B cell (primary cell): ENCODE results near the gene SEC14L1. TPM values are rescaled to one million over a fixed set of nuclear protein-coding genes. Genes with fewer than 3 reads are reported as not detected.

Source experiments
- ATAC-seq: fragments of 200-7000 bp; cut with Tn5 transposase; one replicate; pipeline ENCODE4 v1.10.0; 2021; ENCODE audit warnings: low read depth, mild to moderate bottlenecking, moderate number of reproducible peaks, moderate library complexity
- CTCF ChIA-PET: fragments of 350-600 bp; sonication (Branson Sonifier 250); formaldehyde crosslinking; loops from one replicate; lab custom pipeline; 2021; ENCODE audit warnings: antibody characterized with exemption, inconsistent platforms; lab: Charles Lee
- POLR2A ChIA-PET: fragments of 350-600 bp; sonication (Branson Sonifier 250); formaldehyde crosslinking; loops from one replicate; lab custom pipeline; 2021; ENCODE audit warnings: antibody characterized with exemption; lab: Charles Lee
- DNase-seq: peaks from one replicate; pipeline ENCODE4 v3.0.0; 2013
- H2AFZ ChIP-seq: 2 replicates; pipeline ENCODE4 v1.6.1; 2012; ENCODE audit warnings: mild to moderate bottlenecking, low read depth, low read length; ENCODE audit not compliant: insufficient read depth, poor library complexity, severe bottlenecking
- H3K27ac ChIP-seq, 2 donors: 1 replicate in 1 of 2; 2 replicates in 1 of 2; pipeline ENCODE4 v1.5.1; 2012 to 2013; ENCODE audit warnings: low read length in 2 of 2, mild to moderate bottlenecking in 2 of 2, moderate library complexity in 1 of 2
- H3K27me3 ChIP-seq, 4 experiments: fragments of 200-600 bp in 1 of 4; sonication (generic) in 1 of 4; replicated peaks in 1 of 4; 1 replicate in 2 of 4; 2 replicates in 2 of 4; pipeline versions ENCODE4 v1.6.1 to v1.7.0; 2013 to 2016; ENCODE audit warnings: low read length in 3 of 4, mild to moderate bottlenecking in 2 of 4, mixed read lengths in 1 of 4, moderate library complexity in 1 of 4; ENCODE audit not compliant: insufficient read depth in 4 of 4, control insufficient read depth in 3 of 4; ENCODE audit errors: control extremely low read depth in 1 of 4
- H3K36me3 ChIP-seq, 2 experiments: replicated peaks in 1 of 2; 1 replicate in 1 of 2; 2 replicates in 1 of 2; pipeline versions ENCODE4 v1.6.1 to v1.7.1; 2013; ENCODE audit warnings: low read length in 1 of 2; ENCODE audit not compliant: insufficient read depth in 2 of 2, control insufficient read depth in 1 of 2; ENCODE audit errors: control extremely low read depth in 1 of 2, extremely low read depth in 1 of 2
- H3K4me1 ChIP-seq, 2 donors: fragments of 200-600 bp in 1 of 2; sonication (generic) in 1 of 2; 1 replicate in 1 of 2; 2 replicates in 1 of 2; pipeline versions ENCODE4 v1.5.1 to v1.6.1; 2013 to 2017; ENCODE audit warnings: low read length in 2 of 2; ENCODE audit not compliant: control insufficient read depth in 2 of 2, insufficient read depth in 2 of 2
- H3K4me2 ChIP-seq: replicated peaks from 2 replicates; pipeline ENCODE3; 2012; ENCODE audit warnings: mild to moderate bottlenecking, low read depth, low read length; ENCODE audit not compliant: poor library complexity, severe bottlenecking
- H3K4me3 ChIP-seq, 5 experiments: fragments of 200-600 bp in 1 of 5; sonication (generic) in 1 of 5; 1 replicate in 3 of 5; 2 replicates in 2 of 5; pipeline versions ENCODE4 v1.5.1 to v1.7.0; 2011 to 2016; ENCODE audit warnings: low read length in 4 of 5, mild to moderate bottlenecking in 4 of 5, low read depth in 2 of 5, control low read depth in 1 of 5, moderate library complexity in 1 of 5; ENCODE audit not compliant: insufficient read depth in 1 of 5; ENCODE audit errors: control extremely low read depth in 1 of 5, extremely low read depth in 1 of 5
- H3K79me2 ChIP-seq: fragments of 200-600 bp; sonication (generic); one replicate; pipeline ENCODE4 v1.6.0; 2016; ENCODE audit warnings: low read length; ENCODE audit not compliant: control insufficient read depth, insufficient read depth
- H3K9ac ChIP-seq: fragments of 200-600 bp; sonication (generic); 2 replicates; pipeline ENCODE4 v1.6.1; 2017; ENCODE audit warnings: mild to moderate bottlenecking, low read length, moderate library complexity
- H3K9me3 ChIP-seq, 3 donors: one replicate each; pipeline versions ENCODE4 v1.6.1 to v1.7.1; 2013; ENCODE audit warnings: low read length in 2 of 3; ENCODE audit not compliant: control insufficient read depth in 2 of 3, insufficient read depth in 1 of 3; ENCODE audit errors: control extremely low read depth in 1 of 3
- H4K20me1 ChIP-seq: 2 replicates; pipeline ENCODE4 v1.6.0; 2012; ENCODE audit warnings: mild to moderate bottlenecking, low read length; ENCODE audit not compliant: insufficient read depth, control insufficient read depth, poor library complexity, severe bottlenecking
- H3K27ac Mint-ChIP-seq: one replicate; pipeline ENCODE4 v1.8.0; 2021; ENCODE audit warnings: mixed read lengths
- H3K27me3 Mint-ChIP-seq: one replicate; pipeline ENCODE4 v1.8.0; 2021; ENCODE audit warnings: mixed read lengths
- H3K4me1 Mint-ChIP-seq: one replicate; pipeline ENCODE4 v1.8.0; 2021; ENCODE audit warnings: mixed read lengths
- H3K4me3 Mint-ChIP-seq: one replicate; pipeline ENCODE4 v1.8.0; 2021; ENCODE audit warnings: mixed read lengths
- H3K9me3 Mint-ChIP-seq: one replicate; pipeline ENCODE4 v1.8.0; 2022; ENCODE audit warnings: mixed read lengths; ENCODE audit not compliant: insufficient read depth
- CTCF ChIP-seq: fragments of 200-600 bp; IDR thresholded peaks from one replicate; pipeline ENCODE4 v1.8.0; 2022; ENCODE audit warnings: antibody characterized with exemption, mild to moderate bottlenecking
- EZH2 ChIP-seq: IDR thresholded peaks from 2 replicates; pipeline ENCODE4 v1.6.1; 2012; ENCODE audit warnings: borderline replicate concordance, low read depth, mild to moderate bottlenecking, moderate library complexity, low read length; ENCODE audit not compliant: insufficient read depth, poor library complexity, severe bottlenecking
- WGBS: methylation state at CpG from one replicate; pipeline ENCODE4 v1.1.5; 2013; ENCODE audit warnings: missing lambda C conversion rate; ENCODE audit not compliant: insufficient coverage; 5-methylcytosine and 5-hydroxymethylcytosine counted together
- intact Hi-C: fragments of 100-400 bp; cut with micrococcal nuclease; formaldehyde crosslinking; loops from one replicate; pipeline ENCODE4 v1.10.0; 2022
- polyA plus RNA-seq: library from polyadenylated mRNA; depleted of rRNA; stranded (reverse); fragments of >200 nt; gene quantifications from 2 replicates; pipeline ENCODE4 v1.2.3, GENCODE V29; 2012
- total RNA-seq, 2 donors: library from RNA; stranded (reverse); fragments of 120-200 nt in 1 of 2; gene quantifications; 1 replicate in 1 of 2; 2 replicates in 1 of 2; pipeline versions ENCODE4 v1.2.3 to v1.2.4, GENCODE V29; 2013 to 2022

The SEC14L1 gene
- total and polyA plus RNA-seq, 2 donors (not counting 1 experiment from before 2014, with no cell fraction given): 37.7 to 103 TPM

- Mint-ChIP-seq H3K27ac (no peak overlapping the region), H3K4me1 (peaks cover 49% of the 10 kb centered on the region), H3K27me3 (no peaks in the 10 kb centered on the region), H3K9me3 (no peaks in the 10 kb centered on the region), H3K4me3 (no peak overlapping the region)
- TF ChIP-seq EZH2: no peak
- no peak for TF ChIP-seq CTCF
- Histone ChIP-seq H3K79me2 (peaks cover 92% of the 10 kb centered on the region), H3K36me3 (no peaks in the 10 kb centered on the region), H4K20me1 (peaks cover 83% of the 10 kb centered on the region), H3K27me3 (no peaks in the 10 kb centered on the region), H3K4me3 (no peak overlapping the region), H3K27ac (no peak overlapping the region), H2AFZ (no peak overlapping the region), H3K4me2 (no peak overlapping the region), H3K9me3 (no peaks in the 10 kb centered on the region), H3K9ac (no peak overlapping the region), H3K4me1 (peaks cover 50 to 64% of the 10 kb centered on the region in 2 donors)
- no CpG with 5 or more reads among the region's 4 CpGs for WGBS
- CTCF ChIA-PET: interaction anchor here (0.6 kb wide), 1 partner anchor 11 kb away, joined by 3 read pairs; no protein-coding TSS in a partner anchor
- POLR2A ChIA-PET: no interaction called here
- ATAC-seq (no peak), DNase-seq (no peak)
- intact Hi-C loops: no loop called here
Measured at GRCh38 chr17:77184474-77184873, 43.7 kb downstream of the SEC14L1 start.

- CTCF ChIA-PET: no interaction called here
- H3K36me3 ChIP-seq: no peaks in the 10 kb centered on the region
- WGBS: 96% methylated on average over 7 of the region's 7 CpGs
Measured at GRCh38 chr17:77185137-77185536, 44.4 kb downstream of the SEC14L1 start.

More at GRCh38 chr17:77185137-77185536, 44.4 kb downstream of the SEC14L1 start:
- no peak overlapping the region for H3K4me3 Mint-ChIP-seq
- H3K27me3 Mint-ChIP-seq: no peaks in the 10 kb centered on the region
- Histone ChIP-seq H3K4me1 (peaks cover 50 to 67% of the 10 kb centered on the region in 2 donors), H3K9me3 (no peaks in the 10 kb centered on the region), H3K27ac (no peak overlapping the region), H4K20me1 (peaks cover 88% of the 10 kb centered on the region), H2AFZ (no peak overlapping the region), H3K4me3 (no peak overlapping the region), H3K9ac (no peak overlapping the region), H3K27me3 (no peaks in the 10 kb centered on the region), H3K4me2 (no peak overlapping the region), H3K79me2 (peaks cover 93% of the 10 kb centered on the region)
- H3K27ac Mint-ChIP-seq: no peak overlapping the region
- no peaks in the 10 kb centered on the region for H3K9me3 Mint-ChIP-seq
- H3K4me1 Mint-ChIP-seq: peaks cover 54% of the 10 kb centered on the region
- intact Hi-C loops: loop anchor here (5.0 kb wide), 1 partner anchor 43 kb away; the partner anchor contains the start of gene SEC14L1
- no peak for TF ChIP-seq EZH2
- no peak for TF ChIP-seq CTCF
- ATAC-seq: no peak
- POLR2A ChIA-PET: interaction anchor here (0.7 kb wide), 1 partner anchor 27 kb away, joined by 3 read pairs; no protein-coding TSS in a partner anchor
- no peak for DNase-seq
